HG03378 (cell line): ENCODE data around the gene TENT5A.

Source experiments
- ATAC-seq: cut with Tn5 transposase; IDR thresholded peaks from one replicate; pipeline ENCODE4 v1.9.1; 2021; ENCODE audit warnings: mild to moderate bottlenecking, moderate library complexity; ENCODE audit not compliant: unreplicated experiment

The TENT5A gene

GRCh38 chr6:81718126-81718525 lies 34.4 kb downstream of the TENT5A start:
- ATAC-seq: no peak

GRCh38 chr6:81714684-81715083 lies 37.8 kb downstream of the TENT5A start:
- no peak for ATAC-seq

GRCh38 chr6:81713205-81713604 lies 39.3 kb downstream of the TENT5A start:
- no peak for ATAC-seq

GRCh38 chr6:81708113-81708699 lies 44.3 kb downstream of the TENT5A start:
- ATAC-seq: no peak

- ATAC-seq: no peak
These were observed 47.8 kb downstream of the TENT5A start for GRCh38 chr6:81704700-81705099.

GRCh38 chr6:81700414-81700813 lies 52.1 kb downstream of the TENT5A start:
- ATAC-seq: no peak

- no peak for ATAC-seq
These were observed 54.9 kb downstream of the TENT5A start for GRCh38 chr6:81697559-81697958.

GRCh38 chr6:81696524-81696923 lies 56.0 kb downstream of the TENT5A start:
- ATAC-seq: no peak
